Osteoblast (primary cell): Measurements from ENCODE around the gene EFHC2. TPM values are rescaled to one million over a fixed set of nuclear protein-coding genes. Genes with fewer than 3 reads are reported as not detected.

ENCODE experiments used
- DNase-seq: peaks from one replicate; pipeline ENCODE4 v3.0.0; 2011; ENCODE audit warnings: low spot score, mixed read lengths; ENCODE audit not compliant: insufficient read length; ENCODE audit errors: missing footprints
- H2AFZ ChIP-seq: 2 replicates; pipeline ENCODE4 v1.6.0; 2011; ENCODE audit warnings: mild to moderate bottlenecking, low read length
- H3K27ac ChIP-seq: 2 replicates; pipeline ENCODE4 v1.5.1; 2011; ENCODE audit warnings: mild to moderate bottlenecking, low read depth, low read length, moderate library complexity
- H3K27me3 ChIP-seq: 2 replicates; pipeline ENCODE4 v1.6.0; 2012; ENCODE audit warnings: mild to moderate bottlenecking, control low read depth, inconsistent platforms, low read length, moderate library complexity; ENCODE audit not compliant: insufficient read depth
- H3K36me3 ChIP-seq: 2 replicates; pipeline ENCODE4 v1.5.1; 2011; ENCODE audit warnings: mild to moderate bottlenecking, low read length, control low read depth, moderate library complexity; ENCODE audit not compliant: insufficient read depth
- H3K4me1 ChIP-seq: 2 replicates; pipeline ENCODE4 v1.5.1; 2011; ENCODE audit warnings: mild to moderate bottlenecking, low read length, control low read depth, moderate library complexity; ENCODE audit not compliant: insufficient read depth
- H3K4me2 ChIP-seq: 2 replicates; pipeline ENCODE4 v1.6.0; 2011; ENCODE audit warnings: mild to moderate bottlenecking, low read length; ENCODE audit not compliant: insufficient read depth
- H3K4me3 ChIP-seq: fragments of 200-600 bp; sonication (generic); 3 replicates; pipeline ENCODE4 v1.5.1; 2012; ENCODE audit warnings: mild to moderate bottlenecking, low read length, inconsistent platforms; ENCODE audit not compliant: insufficient read depth
- H3K79me2 ChIP-seq: 2 replicates; pipeline ENCODE4 v1.6.0; 2012; ENCODE audit warnings: mild to moderate bottlenecking, low read length, control low read depth, inconsistent platforms; ENCODE audit not compliant: insufficient read depth
- H3K9me3 ChIP-seq: 2 replicates; pipeline ENCODE4 v1.5.1; 2011; ENCODE audit warnings: low read depth, low read length, control low read depth
- H4K20me1 ChIP-seq: 2 replicates; pipeline ENCODE4 v1.6.0; 2012; ENCODE audit warnings: mild to moderate bottlenecking, low read length, control low read depth; ENCODE audit not compliant: insufficient read depth
- total RNA-seq: library from RNA; depleted of rRNA; stranded (reverse); fragments of >200 nt; gene quantifications from 2 replicates; pipeline ENCODE4 v1.2.3, GENCODE V29; 2012
- TF ChIP-seq, protein P1 (sequence below): IDR thresholded peaks from 2 replicates; pipeline ENCODE4 v1.5.1; 2011; ENCODE audit warnings: mild to moderate bottlenecking, low read depth, low read length, moderate library complexity; ENCODE audit errors: extremely low read depth

EFHC2 gene
- total RNA-seq, 1 donor, result 3.6 TPM

GRCh38 chrX:44382871-44383270 is 39.4 kb upstream of the EFHC2 start:
- no peak overlapping the region for H3K4me2 ChIP-seq
- H3K4me3 ChIP-seq, result no peak overlapping the region
- H2AFZ ChIP-seq, result no peak overlapping the region
- no peaks in the 10 kb centered on the region for H3K36me3 ChIP-seq
- no peaks in the 10 kb centered on the region for H3K79me2 ChIP-seq
- no peaks in the 10 kb centered on the region for H4K20me1 ChIP-seq
- DNase-seq, result no peak
- H3K27me3 ChIP-seq, result no peaks in the 10 kb centered on the region
- no peaks in the 10 kb centered on the region for H3K9me3 ChIP-seq
- TF ChIP-seq, protein P1, sequence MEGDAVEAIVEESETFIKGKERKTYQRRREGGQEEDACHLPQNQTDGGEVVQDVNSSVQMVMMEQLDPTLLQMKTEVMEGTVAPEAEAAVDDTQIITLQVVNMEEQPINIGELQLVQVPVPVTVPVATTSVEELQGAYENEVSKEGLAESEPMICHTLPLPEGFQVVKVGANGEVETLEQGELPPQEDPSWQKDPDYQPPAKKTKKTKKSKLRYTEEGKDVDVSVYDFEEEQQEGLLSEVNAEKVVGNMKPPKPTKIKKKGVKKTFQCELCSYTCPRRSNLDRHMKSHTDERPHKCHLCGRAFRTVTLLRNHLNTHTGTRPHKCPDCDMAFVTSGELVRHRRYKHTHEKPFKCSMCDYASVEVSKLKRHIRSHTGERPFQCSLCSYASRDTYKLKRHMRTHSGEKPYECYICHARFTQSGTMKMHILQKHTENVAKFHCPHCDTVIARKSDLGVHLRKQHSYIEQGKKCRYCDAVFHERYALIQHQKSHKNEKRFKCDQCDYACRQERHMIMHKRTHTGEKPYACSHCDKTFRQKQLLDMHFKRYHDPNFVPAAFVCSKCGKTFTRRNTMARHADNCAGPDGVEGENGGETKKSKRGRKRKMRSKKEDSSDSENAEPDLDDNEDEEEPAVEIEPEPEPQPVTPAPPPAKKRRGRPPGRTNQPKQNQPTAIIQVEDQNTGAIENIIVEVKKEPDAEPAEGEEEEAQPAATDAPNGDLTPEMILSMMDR, result no peak
- no peaks in the 10 kb centered on the region for H3K4me1 ChIP-seq
- H3K27ac ChIP-seq, result no peak overlapping the region

GRCh38 chrX:44352758-44353157 is 9.3 kb upstream of the EFHC2 start:
- Histone ChIP-seq H3K79me2 (no peaks in the 10 kb centered on the region), H3K4me2 (no peak overlapping the region), H3K36me3 (no peaks in the 10 kb centered on the region), H3K27me3 (no peaks in the 10 kb centered on the region), H2AFZ (no peak overlapping the region), H4K20me1 (no peaks in the 10 kb centered on the region), H3K4me1 (no peaks in the 10 kb centered on the region), H3K9me3 (no peaks in the 10 kb centered on the region), H3K27ac (no peak overlapping the region), H3K4me3 (no peak overlapping the region)
- TF ChIP-seq, protein P1, result no peak
- DNase-seq, result no peak

- DNase-seq, result no peak
- TF ChIP-seq, protein P1, result no peak
- Histone ChIP-seq H3K27ac (no peak overlapping the region), H3K79me2 (no peaks in the 10 kb centered on the region), H3K27me3 (peaks cover 3% of the 10 kb centered on the region), H4K20me1 (no peaks in the 10 kb centered on the region), H2AFZ (no peak overlapping the region), H3K9me3 (no peaks in the 10 kb centered on the region), H3K36me3 (no peaks in the 10 kb centered on the region), H3K4me2 (no peak overlapping the region), H3K4me1 (no peaks in the 10 kb centered on the region), H3K4me3 (no peak overlapping the region)
Observed at GRCh38 chrX:44349561-44349960, 6.1 kb upstream of the EFHC2 start.

DNA sequence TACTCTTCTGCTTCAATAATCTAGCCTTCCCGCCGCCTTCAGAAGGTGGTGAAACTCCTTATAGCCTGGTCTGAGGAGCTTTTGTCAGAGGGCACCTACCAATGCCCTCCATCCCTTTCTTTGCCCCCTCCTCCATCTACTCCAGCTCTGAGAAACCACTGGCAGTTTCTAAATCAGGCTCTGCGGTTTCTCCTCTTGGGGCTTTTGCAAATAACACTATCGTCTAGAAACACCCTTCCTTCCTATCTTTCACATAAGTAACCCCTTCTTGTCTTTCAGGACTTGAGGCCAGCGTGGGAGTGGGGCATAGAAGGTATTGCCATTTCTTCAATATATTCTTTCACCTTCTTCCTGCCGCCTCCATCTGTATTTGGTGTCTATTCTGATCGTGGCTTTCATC is 1.2 kb upstream of the EFHC2 start:
- Histone ChIP-seq H4K20me1 (no peaks in the 10 kb centered on the region), H3K4me2 (peak overlapping the region; percentile 72), H3K36me3 (no peaks in the 10 kb centered on the region), H3K9me3 (no peaks in the 10 kb centered on the region), H2AFZ (peak overlapping the region; percentile 80), H3K27me3 (peaks cover 9% of the 10 kb centered on the region), H3K4me1 (no peaks in the 10 kb centered on the region), H3K27ac (no peak overlapping the region), H3K4me3 (peak overlapping the region; percentile 68), H3K79me2 (no peaks in the 10 kb centered on the region)
- DNase-seq, result no peak
- TF ChIP-seq, protein P1, result no peak
